Osteocyte (in vitro differentiated cells): ENCODE measurements around the gene ADAM11. TPM values are rescaled to one million over a fixed set of nuclear protein-coding genes. Genes with fewer than 3 reads are reported as not detected.

Experiments used
- DNase-seq: peaks from one replicate; pipeline ENCODE4 v3.0.0; 2021; ENCODE audit warnings: mixed read lengths; ENCODE audit not compliant: unreplicated experiment; ENCODE audit errors: extremely low spot score
- H3K27ac Mint-ChIP-seq: one replicate; pipeline ENCODE4 v1.8.0; 2021; ENCODE audit warnings: mild to moderate bottlenecking, mixed read lengths; ENCODE audit not compliant: unreplicated experiment
- H3K27me3 Mint-ChIP-seq: one replicate; pipeline ENCODE4 v1.8.0; 2021; ENCODE audit warnings: mixed read lengths; ENCODE audit not compliant: unreplicated experiment
- H3K36me3 Mint-ChIP-seq: one replicate; pipeline ENCODE4 v1.8.0; 2021; ENCODE audit warnings: mixed read lengths; ENCODE audit not compliant: unreplicated experiment
- H3K4me1 Mint-ChIP-seq: one replicate; pipeline ENCODE4 v1.8.0; 2021; ENCODE audit warnings: mixed read lengths; ENCODE audit not compliant: unreplicated experiment
- H3K4me3 Mint-ChIP-seq: one replicate; pipeline ENCODE4 v1.8.0; 2021; ENCODE audit warnings: mild to moderate bottlenecking, moderate library complexity, mixed read lengths; ENCODE audit not compliant: unreplicated experiment
- H3K9me3 Mint-ChIP-seq: one replicate; pipeline ENCODE4 v1.8.0; 2021; ENCODE audit warnings: mixed read lengths; ENCODE audit not compliant: unreplicated experiment
- CTCF ChIP-seq: fragments of 200-600 bp; sonication (generic); IDR thresholded peaks from 2 replicates; pipeline ENCODE4 v1.5.0; 2021; ENCODE audit warnings: antibody characterized with exemption, mild to moderate bottlenecking, moderate library complexity
- total RNA-seq: library from RNA; stranded (reverse); gene quantifications from 2 replicates; pipeline ENCODE4 v1.2.1, GENCODE V29; 2021

The ADAM11 gene
- total RNA-seq, 1 donor from 2014 or later, result 1.0 TPM

GRCh38 chr17:44763170-44763569 is 4.4 kb downstream of the ADAM11 start:
- Mint-ChIP-seq H3K9me3 (no peaks in the 10 kb centered on the region), H3K4me3 (no peak overlapping the region), H3K4me1 (peaks cover 5% of the 10 kb centered on the region), H3K27me3 (peaks cover 6% of the 10 kb centered on the region), H3K36me3 (no peaks in the 10 kb centered on the region), H3K27ac (no peak overlapping the region)
- DNase-seq, result no peak
- no peak for TF ChIP-seq CTCF

- no peak for TF ChIP-seq CTCF
- Mint-ChIP-seq H3K27ac (no peak overlapping the region), H3K9me3 (no peaks in the 10 kb centered on the region), H3K27me3 (peaks cover 6% of the 10 kb centered on the region), H3K36me3 (no peaks in the 10 kb centered on the region), H3K4me1 (peaks cover 5% of the 10 kb centered on the region), H3K4me3 (no peak overlapping the region)
- no peak for DNase-seq
Observed at GRCh38 chr17:44765965-44766364, 7.2 kb downstream of the ADAM11 start.

- Mint-ChIP-seq H3K4me3 (no peak overlapping the region), H3K36me3 (no peaks in the 10 kb centered on the region), H3K27me3 (peaks cover 2% of the 10 kb centered on the region), H3K4me1 (peaks cover 5% of the 10 kb centered on the region), H3K27ac (no peak overlapping the region), H3K9me3 (no peaks in the 10 kb centered on the region)
- peak; percentile 79 for DNase-seq
- no peak for TF ChIP-seq CTCF
Observed at GRCh38 chr17:44766409-44767038, 7.7 kb downstream of the ADAM11 start.

GRCh38 chr17:44767493-44767892 is 8.7 kb downstream of the ADAM11 start:
- DNase-seq, result peak; percentile 82
- Mint-ChIP-seq H3K9me3 (no peaks in the 10 kb centered on the region), H3K27me3 (peaks cover 2% of the 10 kb centered on the region), H3K4me1 (peaks cover 5% of the 10 kb centered on the region), H3K27ac (no peak overlapping the region), H3K36me3 (no peaks in the 10 kb centered on the region), H3K4me3 (no peak overlapping the region)
- TF ChIP-seq CTCF, result no peak

- no peak for TF ChIP-seq CTCF
- peaks cover 5% of the 10 kb centered on the region for H3K4me1 Mint-ChIP-seq
- no peak overlapping the region for H3K4me3 Mint-ChIP-seq
- H3K9me3 Mint-ChIP-seq, result no peaks in the 10 kb centered on the region
- DNase-seq, result no peak
- no peak overlapping the region for H3K27ac Mint-ChIP-seq
- H3K27me3 Mint-ChIP-seq, result peaks cover 5% of the 10 kb centered on the region
- no peaks in the 10 kb centered on the region for H3K36me3 Mint-ChIP-seq
Observed at GRCh38 chr17:44768505-44769142, 9.8 kb downstream of the ADAM11 start.
